ENCODE measurements around the gene FBN2. TPM values are rescaled to one million over a fixed set of nuclear protein-coding genes. Genes with fewer than 3 reads are reported as not detected.
"Not testable (repeated sequence)": the region's sequence is repeated elsewhere in the genome, so short reads cannot be mapped to it uniquely, and the experiment has no call there.

Gene FBN2
- polyA plus RNA-seq, 1 experiment, result 157 TPM

GRCh38 chr5:128513806-128514205 lies 24.2 kb downstream of the FBN2 start:
- no peaks in the 10 kb centered on the region for H3K27me3 ChIP-seq (ENCODE audit: control insufficient read depth, insufficient read depth, low read length)
- ChIA-PET POLR2A (no interaction called here), CTCF (interaction anchor here (1.7 kb wide), 1 partner anchor 161 kb away, joined by 7 read pairs; no protein-coding TSS in a partner anchor)
- H3K4me3 ChIP-seq (ENCODE audit: low read depth, low read length), result no peak overlapping the region
- H3K36me3 ChIP-seq (ENCODE audit: control insufficient read depth, insufficient read depth, low read length), result peaks cover 10% of the 10 kb centered on the region
- DNase-seq (ENCODE audit: low read depth), result no peak
- no peak for TF ChIP-seq CTCF (IDR thresholded peaks at IDR 0.05; ENCODE audit: insufficient read depth, low read depth, low read length)

DNA sequence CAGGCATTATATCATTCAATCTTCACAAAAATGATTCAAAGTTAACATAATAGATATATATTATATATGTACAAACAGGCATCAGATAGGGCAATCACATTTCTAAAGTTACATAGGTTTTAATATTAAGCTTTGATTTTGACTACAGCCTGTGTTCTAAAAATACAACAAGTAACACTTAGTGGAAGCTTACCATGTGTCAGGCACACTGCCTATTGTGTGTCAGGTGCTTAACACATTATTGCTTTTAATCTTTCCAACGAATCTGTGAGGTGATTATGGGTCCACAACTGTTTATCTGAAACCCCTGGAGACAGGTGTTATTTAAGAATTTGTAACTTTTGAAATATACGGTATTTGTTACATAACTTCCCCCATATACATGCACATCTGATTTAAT lies 25.2 kb downstream of the FBN2 start:
- Histone ChIP-seq H3K36me3 (ENCODE audit: control insufficient read depth, insufficient read depth, low read length) (peaks cover 5% of the 10 kb centered on the region), H3K27me3 (ENCODE audit: control insufficient read depth, insufficient read depth, low read length) (no peaks in the 10 kb centered on the region), H3K4me3 (ENCODE audit: low read depth, low read length) (no peak overlapping the region)
- no peak for TF ChIP-seq CTCF (IDR thresholded peaks at IDR 0.05; ENCODE audit: insufficient read depth, low read depth, low read length)
- ChIA-PET CTCF (interaction anchor here (0.5 to 1.7 kb wide), 2 partner anchors 108 to 162 kb away, joined by 3 to 7 read pairs; no protein-coding TSS in a partner anchor), POLR2A (no interaction called here)
- DNase-seq (ENCODE audit: low read depth), result no peak

DNA sequence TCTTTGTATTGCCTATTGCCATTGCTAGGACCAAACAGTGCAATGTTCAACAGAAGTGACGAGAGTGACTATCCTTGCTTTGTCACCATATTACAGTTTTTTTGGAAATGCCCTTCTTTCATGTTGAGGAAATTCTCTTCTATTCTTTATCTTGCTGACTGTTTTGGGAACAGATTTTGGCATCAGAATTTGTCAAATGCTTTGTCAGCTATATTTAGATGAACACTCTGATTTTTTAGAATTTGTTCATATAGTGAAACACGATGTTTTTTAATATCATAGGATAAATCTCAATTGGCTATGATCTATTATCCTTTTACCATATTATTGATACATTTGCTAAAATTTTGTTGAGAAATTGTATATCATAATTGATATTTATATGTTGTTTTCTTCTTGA lies 31.4 kb downstream of the FBN2 start:
- DNase-seq (ENCODE audit: low read depth), result no peak
- CTCF ChIA-PET, result interaction anchor here (1.1 kb wide), 1 partner anchor 168 kb away, joined by 4 read pairs; no protein-coding TSS in a partner anchor
- TF ChIP-seq CTCF (IDR thresholded peaks at IDR 0.05; ENCODE audit: insufficient read depth, low read depth, low read length), result no peak
- peaks cover 3% of the 10 kb centered on the region for H3K36me3 ChIP-seq (ENCODE audit: control insufficient read depth, insufficient read depth, low read length)
- H3K4me3 ChIP-seq (ENCODE audit: low read depth, low read length), result no peak overlapping the region
- POLR2A ChIA-PET, result no interaction called here
- H3K27me3 ChIP-seq (ENCODE audit: control insufficient read depth, insufficient read depth, low read length), result no peaks in the 10 kb centered on the region

DNA sequence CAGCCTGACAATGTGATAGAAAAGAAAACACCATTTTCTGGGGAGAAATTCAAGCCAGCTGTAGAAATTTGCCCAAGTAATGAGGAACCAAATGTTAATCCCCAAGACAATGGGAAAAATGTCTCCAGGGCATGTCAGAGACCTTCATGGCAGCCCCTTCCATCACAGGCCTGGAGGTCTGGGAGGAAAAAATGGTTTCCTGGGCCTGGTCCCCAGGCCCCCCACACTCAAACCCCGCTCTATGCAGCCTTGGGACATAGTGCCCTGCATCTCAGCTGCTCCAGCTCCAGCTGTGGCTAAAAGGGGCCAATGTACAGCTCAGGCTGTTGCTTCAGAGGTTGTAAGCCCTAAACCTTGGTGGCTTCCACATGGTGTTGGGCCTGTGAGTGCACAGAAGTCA lies 34.3 kb downstream of the FBN2 start:
- DNase-seq (ENCODE audit: low read depth); POLR2A ChIA-PET; H3K27me3 ChIP-seq (ENCODE audit: control insufficient read depth, insufficient read depth, low read length); H3K36me3 ChIP-seq (ENCODE audit: control insufficient read depth, insufficient read depth, low read length); H3K4me3 ChIP-seq (ENCODE audit: low read depth, low read length): not testable (repeated sequence)
- CTCF ChIA-PET, result interaction anchor here (0.6 kb wide), 1 partner anchor 233 kb away, joined by 3 read pairs; no protein-coding TSS in a partner anchor

DNA sequence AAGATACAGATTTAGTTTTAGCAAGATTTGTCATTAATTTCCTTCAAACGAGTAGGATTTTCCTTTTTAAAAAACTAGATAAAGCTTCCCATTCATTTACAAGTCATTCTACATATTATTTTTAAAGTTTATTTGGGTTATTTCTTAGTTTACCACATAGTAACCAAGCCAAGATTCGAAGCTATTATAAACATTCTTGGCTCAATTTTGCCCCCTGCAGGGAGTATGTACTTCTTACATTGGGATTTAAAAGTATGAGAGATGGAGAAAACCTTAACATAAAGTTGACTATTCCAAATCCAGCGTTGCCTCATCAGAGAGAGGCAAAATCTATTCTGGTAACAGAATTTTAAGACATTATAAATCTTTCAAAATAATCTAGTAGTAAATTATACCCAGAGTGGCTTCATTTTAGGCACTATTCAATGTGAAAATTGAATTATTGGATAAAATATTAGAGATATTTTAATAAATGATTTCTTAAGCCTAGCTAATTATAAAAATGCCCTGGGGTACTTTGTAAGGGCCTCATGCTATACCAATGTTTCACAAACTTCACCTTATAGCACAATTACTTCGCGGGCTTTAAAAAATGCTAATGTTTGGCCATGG lies 39.1 kb downstream of the FBN2 start:
- ChIA-PET POLR2A (no interaction called here), CTCF (interaction anchor here (0.5 to 1.5 kb wide), 10 partner anchors 10 to 421 kb away, joined by 3 to 4 read pairs (median 3); no protein-coding TSS in a partner anchor)
- no peaks in the 10 kb centered on the region for H3K27me3 ChIP-seq (ENCODE audit: control insufficient read depth, insufficient read depth, low read length)
- no peaks in the 10 kb centered on the region; the same call in none of the 2 replicates for H3K36me3 ChIP-seq (ENCODE audit: control insufficient read depth, insufficient read depth, low read length)
- DNase-seq (ENCODE audit: low read depth), result no peak
- TF ChIP-seq CTCF (IDR thresholded peaks at IDR 0.05; ENCODE audit: insufficient read depth, low read depth, low read length), result peak; percentile 52
- H3K4me3 ChIP-seq (ENCODE audit: low read depth, low read length), result no peak overlapping the region

- CTCF ChIA-PET, result no interaction called here
- Histone ChIP-seq H3K27me3 (ENCODE audit: control insufficient read depth, insufficient read depth, low read length) (no peaks in the 10 kb centered on the region), H3K4me3 (ENCODE audit: low read depth, low read length) (no peak overlapping the region), H3K36me3 (ENCODE audit: control insufficient read depth, insufficient read depth, low read length) (no peaks in the 10 kb centered on the region)
- POLR2A ChIA-PET, result no interaction called here
- DNase-seq (ENCODE audit: low read depth), result no peak
- peak; percentile 14; the same call in 1 of the 2 replicates for TF ChIP-seq CTCF (IDR thresholded peaks at IDR 0.05; ENCODE audit: insufficient read depth, low read depth, low read length)
These were observed 43.5 kb downstream of the FBN2 start for GRCh38 chr5:128494516-128494915.
